ENCODE results near the gene CTNND2.
"Not testable (repeated sequence)": the region's sequence is repeated elsewhere in the genome, so short reads cannot be mapped to it uniquely, and the experiment has no call there.

Gene CTNND2

DNA sequence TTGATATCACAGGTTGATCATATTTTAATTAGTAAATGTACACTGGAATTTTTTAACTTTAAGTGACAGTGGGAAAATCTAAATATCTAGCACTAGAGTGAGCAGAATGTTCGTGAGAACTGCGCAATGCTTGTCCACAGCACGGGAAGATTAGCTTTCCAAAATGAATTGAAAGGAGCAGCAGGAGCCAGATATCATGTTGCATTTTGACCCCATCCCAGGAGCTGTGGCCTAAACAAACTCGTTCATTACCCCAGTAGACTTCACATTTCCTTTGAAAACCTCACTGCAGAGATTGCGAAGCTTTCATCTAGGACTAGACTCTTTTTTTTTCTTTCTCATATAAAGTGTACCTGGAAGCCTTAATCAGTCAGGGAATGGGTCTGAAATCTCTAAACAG is 525.8 kb downstream of the CTNND2 start:
- no peak for DNase-seq

DNA sequence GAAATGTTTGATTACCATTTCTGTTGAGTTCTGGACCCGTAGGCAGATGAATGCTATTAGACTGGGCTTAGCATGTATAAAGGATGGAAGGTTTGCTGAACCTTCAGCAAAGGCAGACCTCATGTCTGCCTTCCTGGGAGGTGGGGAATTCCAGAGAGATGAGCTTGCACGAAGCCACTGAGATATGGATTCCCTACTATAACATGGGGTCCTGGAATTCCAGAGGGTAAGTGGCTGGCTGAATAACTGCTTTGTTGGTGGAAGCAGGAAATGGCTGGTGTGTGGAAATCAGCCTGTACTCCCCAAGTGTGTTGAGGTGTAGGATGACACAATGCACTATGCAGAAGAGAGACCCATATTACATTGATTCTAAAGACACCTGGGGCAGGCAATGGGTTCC is 526.4 kb downstream of the CTNND2 start:
- DNase-seq, result no peak

GRCh38 chr5:11372191-11372590 is 532.1 kb downstream of the CTNND2 start:
- DNase-seq, result no peak

DNA sequence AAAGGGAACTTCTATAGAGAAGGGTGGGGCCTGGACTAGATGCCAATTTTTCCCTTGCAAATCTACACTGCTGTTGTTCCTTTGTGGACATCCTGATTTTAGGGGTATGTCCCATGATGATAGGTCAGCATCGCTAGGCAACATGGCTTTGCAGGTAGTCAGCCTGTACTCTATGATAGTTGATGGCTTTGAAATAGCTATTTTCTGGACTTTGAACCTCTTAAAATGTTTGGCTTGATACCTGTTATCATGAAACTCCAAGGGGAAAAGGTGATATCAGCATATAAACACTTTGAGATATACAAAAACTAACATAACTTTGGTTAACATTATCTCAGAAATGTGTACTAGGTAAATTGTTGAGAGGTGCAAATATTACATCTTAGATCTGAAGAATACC is 533.2 kb downstream of the CTNND2 start:
- DNase-seq, result no peak

DNA sequence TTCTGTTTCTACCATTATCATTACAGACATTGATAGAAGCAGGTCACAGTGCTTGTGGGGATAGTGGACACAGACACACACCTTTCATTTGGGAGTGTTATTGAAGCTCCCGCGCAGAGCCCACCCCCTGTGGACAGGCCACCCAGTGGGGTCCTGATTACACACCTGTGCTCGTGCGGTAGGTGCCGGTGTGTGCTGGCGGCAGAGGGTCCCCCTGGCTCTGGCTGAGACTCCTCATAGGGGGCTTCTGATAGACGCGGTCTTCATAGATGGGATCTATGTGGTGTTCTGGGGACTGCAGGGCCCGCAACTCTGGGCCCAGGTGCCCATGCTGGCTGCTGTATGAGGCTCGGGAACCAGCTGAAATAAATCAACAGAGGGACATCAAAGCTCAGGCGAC is 539.7 kb downstream of the CTNND2 start:
- DNase-seq, result no peak

GRCh38 chr5:11363631-11364178 is 540.5 kb downstream of the CTNND2 start:
- no peak for DNase-seq

- DNase-seq, result no peak
These were observed 542.5 kb downstream of the CTNND2 start for GRCh38 chr5:11361768-11362167.

DNA sequence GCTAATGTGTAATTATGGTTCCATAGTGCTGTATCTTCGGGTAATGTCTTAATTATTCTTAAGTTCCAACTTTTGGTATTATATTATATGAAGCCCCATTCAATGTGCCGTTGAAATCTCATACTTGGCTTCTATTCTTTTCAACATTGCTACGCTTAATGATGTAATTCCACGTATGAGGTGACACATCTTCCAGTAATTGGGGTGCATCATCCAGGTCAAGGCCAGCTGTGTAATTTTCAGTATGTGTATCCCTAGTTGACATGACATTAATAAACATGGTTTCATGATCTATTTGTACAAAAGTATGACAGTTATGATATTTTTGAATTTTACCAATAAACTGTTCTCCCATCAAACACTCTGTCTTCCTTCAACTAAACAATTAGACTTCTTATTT is 546.3 kb downstream of the CTNND2 start:
- DNase-seq, result no peak

GRCh38 chr5:11355491-11355890 is 548.8 kb downstream of the CTNND2 start:
- no peak for DNase-seq

DNA sequence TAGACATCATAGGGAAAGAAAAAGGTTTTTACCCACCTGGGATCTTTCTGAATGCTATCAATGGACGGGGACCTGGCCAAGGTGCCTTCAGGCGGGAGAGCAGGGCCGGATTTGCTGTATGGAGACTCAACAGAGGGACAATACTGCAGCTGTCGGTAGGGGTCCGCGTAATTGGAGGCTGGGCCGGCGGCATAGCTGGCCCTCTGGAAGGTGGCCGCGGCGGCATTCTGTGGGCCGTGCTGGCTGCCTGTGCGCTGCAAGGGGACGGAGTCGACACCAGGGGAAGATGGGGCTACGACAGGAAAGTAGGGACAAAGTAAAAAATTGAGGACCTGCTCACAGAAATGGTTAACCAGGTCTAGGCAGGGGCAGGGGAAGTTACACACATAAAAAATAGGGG is 557.9 kb downstream of the CTNND2 start:
- no peak for DNase-seq

DNA sequence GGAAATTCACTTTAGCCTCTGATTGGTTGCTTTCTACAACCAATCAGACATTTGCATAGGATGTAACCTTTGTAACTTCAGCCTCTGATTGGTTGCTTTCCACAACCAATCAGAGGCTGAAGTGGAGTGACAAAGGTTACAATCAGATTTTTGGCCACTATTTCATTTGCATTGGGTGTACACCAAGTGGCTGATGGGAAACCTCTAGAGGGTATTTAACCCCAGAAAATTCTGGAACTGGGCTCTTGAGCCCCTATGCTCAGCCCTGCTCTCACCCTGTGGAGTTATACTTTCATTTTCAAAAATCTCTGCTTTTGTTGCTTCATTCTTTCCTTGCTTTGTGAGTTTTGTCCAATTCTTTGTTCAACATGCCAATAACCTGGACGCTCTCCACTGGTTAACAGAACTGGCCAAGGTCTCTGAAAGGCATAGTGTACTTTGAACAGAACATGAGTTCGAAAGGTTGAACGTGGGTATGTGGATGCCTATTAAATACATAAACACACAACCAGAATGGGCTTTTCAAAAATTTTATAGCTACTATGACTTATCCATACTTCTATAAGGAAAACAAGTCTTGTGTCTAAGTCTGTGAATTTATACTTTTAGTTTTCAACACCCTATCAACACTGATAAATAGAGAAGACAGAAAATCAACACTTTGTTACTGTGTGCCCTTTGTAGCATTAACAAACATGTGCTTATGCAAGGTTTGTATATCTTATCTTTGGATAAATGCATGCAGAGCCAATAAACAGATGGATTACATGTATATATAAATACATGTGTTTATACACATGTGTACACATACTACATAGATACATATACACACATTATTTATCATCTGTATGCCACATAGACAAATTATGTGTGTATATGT is 568.1 kb downstream of the CTNND2 start:
- no peak for DNase-seq

DNA sequence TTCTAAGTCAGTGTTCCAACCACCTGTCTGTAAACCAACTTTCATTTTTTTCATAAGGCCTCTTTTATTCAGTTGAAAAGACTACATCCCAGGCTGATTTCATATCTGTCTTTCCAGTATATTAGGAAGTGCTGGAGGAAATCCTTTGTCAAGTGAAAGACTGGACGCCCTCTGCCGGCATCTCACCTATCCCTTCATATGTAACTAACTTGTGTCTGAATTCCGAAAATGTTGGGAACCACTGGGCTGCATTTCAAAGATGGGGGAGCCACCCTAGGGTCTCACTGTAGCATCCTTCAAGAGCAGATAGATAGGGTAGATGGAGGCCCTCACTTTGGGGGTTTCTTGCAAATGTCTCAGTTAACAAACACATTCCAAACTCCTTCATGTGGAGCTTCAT is 569.8 kb downstream of the CTNND2 start:
- DNase-seq, result no peak

- no peak for DNase-seq
These were observed 574.6 kb downstream of the CTNND2 start for GRCh38 chr5:11329679-11330078.

DNA sequence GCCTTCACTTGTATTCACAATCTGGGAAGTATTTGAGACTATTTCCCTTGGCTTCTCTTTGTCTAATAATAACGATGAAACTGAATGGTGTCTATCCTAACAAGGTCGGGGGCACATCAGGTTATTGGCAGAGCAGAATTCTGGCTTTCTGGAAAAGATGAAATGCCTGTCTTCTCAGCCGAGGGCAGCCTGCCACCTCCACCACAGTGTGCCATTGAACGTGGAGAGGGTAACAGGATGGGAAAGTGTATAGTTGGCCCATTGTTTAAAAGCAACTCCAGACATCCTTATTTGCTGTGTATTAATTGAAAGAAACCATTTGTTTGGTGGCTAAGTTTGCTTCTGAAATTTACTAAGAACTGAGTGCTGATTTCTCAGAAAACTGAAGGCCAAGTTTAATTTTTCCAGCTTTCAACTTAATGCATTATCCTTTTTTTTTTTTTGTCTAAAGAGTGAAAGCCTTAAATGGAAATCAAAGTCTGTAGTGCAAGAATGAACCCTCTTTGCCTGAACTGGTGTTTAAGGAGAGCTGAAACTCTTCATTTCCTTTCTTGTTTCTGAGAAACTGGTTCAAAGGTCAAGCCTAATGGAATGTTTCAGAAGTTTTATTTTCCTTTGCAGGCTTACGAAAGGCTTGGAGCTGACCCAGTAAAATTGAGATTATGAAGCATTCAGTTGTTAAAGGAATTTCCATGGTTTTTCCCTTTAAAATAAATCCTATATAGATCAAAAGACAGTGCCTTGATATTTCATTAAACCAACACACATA is 579.5 kb downstream of the CTNND2 start:
- no peak for DNase-seq

DNA sequence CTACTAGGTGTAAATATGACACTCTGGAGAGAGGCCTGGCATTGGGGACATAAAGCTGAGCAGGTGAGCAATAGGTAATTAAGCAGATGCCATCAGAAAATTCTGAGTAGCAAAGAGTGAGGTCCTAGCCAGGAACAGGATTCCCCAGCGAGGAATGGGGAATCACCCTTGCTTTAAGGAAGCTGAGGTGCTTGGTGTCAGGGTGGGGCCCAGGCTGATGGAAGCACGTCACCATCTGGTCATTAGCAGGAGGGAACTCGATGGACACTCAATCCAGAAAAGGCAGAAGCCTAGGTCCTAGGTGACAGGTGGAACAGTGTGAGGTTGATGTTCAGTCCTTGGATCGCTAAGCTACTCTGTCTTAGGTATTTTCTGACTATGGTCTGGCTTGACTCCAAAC is 580.5 kb downstream of the CTNND2 start:
- DNase-seq, result no peak

DNA sequence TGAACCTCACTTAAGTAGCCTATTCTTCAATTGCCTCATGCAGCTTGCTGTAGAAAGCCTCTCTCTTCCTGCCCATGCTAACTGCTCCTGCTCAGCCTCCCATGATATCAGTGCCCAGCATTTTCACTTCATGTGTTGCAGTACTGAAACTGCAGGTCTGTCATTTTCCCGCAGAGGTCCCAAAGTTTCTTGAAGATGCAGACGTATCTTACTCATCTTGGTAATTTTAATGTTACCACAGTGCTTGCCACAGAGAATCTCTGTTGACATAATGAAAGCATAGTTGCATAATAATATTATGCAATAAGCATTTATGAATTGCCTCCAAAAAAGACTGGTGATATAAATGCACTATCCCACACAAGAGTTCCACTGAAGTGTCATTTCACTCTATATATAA is 582.1 kb downstream of the CTNND2 start:
- no peak for DNase-seq

DNA sequence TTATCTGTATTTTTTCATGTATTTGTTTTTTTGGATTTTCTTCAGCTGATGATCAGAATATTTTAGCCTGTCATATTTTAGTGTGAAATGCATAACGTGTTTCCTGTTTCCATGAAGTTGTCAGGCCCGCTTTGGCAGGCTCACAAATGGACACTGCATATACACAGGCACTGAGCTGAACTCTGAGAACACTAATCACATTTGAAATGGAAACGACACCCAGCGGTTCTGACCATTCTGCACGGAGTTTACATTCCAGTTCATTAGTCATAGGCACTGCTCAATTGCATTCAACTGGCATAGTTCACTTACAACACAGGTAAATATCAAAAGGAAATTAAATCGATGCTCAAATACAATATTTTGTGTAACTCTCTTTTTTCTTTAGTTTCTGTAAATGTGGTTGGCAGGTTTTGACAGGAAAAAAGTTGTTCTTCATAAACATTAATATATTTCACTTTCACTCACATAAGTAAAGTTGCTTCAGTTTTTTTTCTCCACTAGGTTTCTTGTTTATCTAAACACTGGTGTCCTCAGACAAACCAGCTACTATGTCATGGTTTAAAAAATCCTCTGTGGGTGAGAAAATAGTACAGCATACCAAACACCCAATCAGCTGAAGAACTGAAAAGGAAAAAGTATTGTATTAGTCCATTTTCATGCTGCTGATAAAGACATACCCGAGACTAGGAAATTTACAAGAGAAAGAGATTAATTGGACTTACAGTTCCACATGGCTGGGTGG is 584.2 kb downstream of the CTNND2 start:
- no peak for DNase-seq

DNA sequence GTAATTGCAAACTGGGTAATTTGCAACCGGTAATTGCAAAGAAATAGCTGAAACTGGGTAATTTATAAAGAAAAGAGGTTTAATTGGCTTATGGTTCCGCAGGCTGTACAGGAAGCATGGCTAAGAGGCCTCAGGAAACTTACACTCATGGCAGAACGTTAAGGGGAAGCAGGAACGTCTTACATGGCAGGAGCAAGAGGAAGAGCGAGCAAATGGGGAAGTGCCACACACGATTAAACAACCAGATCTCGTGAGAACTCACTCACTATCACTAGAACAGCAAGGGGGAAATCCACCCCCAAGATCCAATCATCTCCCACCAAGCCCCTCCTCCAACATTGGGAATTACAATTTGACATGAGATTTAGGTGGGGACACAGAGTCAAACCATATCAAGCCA is 590.6 kb downstream of the CTNND2 start:
- not testable (repeated sequence) for DNase-seq

GRCh38 chr5:11311731-11312130 is 592.5 kb downstream of the CTNND2 start:
- no peak for DNase-seq

GRCh38 chr5:11311272-11311671 is 593.0 kb downstream of the CTNND2 start:
- no peak for DNase-seq

DNA sequence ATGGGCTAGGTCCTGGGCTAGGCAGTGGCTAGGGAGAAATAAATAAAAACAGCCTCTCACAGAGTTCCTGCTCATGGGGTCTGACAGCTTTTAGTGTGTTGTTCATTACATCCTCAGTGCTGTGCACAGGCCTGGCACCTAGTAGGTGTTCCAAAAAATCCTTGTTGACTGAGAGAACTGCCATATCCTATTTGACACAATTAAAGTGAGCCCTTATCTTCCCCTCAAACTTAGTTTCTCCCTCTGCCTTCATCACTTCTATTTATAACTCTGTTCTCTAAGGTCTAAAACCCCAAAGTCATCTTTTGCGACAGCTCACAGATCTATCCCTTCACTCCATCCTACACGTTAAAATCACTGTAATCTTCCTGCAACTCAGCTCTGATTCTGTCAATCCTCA is 594.1 kb downstream of the CTNND2 start:
- no peak for DNase-seq

- no peak for DNase-seq
These were observed 597.9 kb downstream of the CTNND2 start for GRCh38 chr5:11306365-11306764.

DNA sequence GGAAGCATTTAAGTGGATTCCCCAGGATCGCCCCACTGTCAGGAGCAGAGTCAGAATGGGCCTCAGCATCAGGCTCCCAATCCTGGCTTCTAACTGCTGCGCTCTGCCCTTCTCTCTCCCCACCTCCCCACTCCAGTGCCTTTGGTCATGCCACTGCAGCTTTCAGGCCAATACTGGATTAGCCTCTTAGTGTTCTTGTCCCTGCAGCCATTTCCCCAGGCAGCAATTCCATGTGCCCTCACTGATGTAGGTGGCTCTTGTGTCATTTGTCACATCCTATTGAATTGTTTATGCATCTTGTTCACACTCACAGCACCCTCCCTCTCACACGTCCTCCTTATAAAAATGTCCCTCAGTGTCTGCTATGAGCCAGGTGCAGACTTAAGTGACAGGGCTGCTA is 599.0 kb downstream of the CTNND2 start:
- no peak for DNase-seq

All from GDM1 (cell line).